Astrocyte of the spinal cord (primary cell): ENCODE data around the gene AKNAD1.

Experiments
- DNase-seq: peaks from one replicate; pipeline ENCODE4 v3.0.0; 2011; ENCODE audit warnings: low read depth, low spot score
- H3K4me3 ChIP-seq: 2 replicates; pipeline ENCODE4 v1.5.1; 2011; ENCODE audit warnings: low read depth, mild to moderate bottlenecking, low read length, moderate library complexity
- in situ Hi-C: cut with HindIII; loops from 2 replicates; pipeline ENCODE4 v1.10.0; 2017; ENCODE audit warnings: low sequenced_read_pairs
- TF ChIP-seq, protein P1 (sequence below): IDR thresholded peaks from 2 replicates; pipeline ENCODE4 v1.5.1; 2012; ENCODE audit warnings: low read depth, mild to moderate bottlenecking, low read length, inconsistent platforms

The AKNAD1 gene

DNA sequence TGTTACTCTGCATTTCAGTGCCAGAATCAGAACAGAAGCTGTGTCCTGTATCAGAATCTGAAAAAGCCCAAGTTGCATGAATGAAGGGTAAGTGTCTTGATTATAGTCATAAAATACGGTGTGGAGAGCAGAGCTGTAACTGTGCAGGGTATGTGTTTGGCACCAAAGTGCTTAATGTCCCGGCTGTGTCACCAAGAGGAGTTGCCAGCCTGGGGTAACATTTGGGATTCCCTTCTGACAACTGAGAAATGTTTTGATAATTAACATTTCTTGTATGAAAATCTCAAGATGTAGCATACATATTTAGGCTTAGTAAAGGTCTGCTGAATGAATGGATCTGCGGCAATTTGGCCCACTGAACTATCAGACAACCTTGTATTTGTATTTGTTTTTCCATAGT is 33.3 kb downstream of the AKNAD1 start:
- H3K4me3 ChIP-seq, result no peak overlapping the region
- in situ Hi-C loops, result no loop called here
- no peak for DNase-seq
- TF ChIP-seq, protein P1, sequence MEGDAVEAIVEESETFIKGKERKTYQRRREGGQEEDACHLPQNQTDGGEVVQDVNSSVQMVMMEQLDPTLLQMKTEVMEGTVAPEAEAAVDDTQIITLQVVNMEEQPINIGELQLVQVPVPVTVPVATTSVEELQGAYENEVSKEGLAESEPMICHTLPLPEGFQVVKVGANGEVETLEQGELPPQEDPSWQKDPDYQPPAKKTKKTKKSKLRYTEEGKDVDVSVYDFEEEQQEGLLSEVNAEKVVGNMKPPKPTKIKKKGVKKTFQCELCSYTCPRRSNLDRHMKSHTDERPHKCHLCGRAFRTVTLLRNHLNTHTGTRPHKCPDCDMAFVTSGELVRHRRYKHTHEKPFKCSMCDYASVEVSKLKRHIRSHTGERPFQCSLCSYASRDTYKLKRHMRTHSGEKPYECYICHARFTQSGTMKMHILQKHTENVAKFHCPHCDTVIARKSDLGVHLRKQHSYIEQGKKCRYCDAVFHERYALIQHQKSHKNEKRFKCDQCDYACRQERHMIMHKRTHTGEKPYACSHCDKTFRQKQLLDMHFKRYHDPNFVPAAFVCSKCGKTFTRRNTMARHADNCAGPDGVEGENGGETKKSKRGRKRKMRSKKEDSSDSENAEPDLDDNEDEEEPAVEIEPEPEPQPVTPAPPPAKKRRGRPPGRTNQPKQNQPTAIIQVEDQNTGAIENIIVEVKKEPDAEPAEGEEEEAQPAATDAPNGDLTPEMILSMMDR, result no peak

DNA sequence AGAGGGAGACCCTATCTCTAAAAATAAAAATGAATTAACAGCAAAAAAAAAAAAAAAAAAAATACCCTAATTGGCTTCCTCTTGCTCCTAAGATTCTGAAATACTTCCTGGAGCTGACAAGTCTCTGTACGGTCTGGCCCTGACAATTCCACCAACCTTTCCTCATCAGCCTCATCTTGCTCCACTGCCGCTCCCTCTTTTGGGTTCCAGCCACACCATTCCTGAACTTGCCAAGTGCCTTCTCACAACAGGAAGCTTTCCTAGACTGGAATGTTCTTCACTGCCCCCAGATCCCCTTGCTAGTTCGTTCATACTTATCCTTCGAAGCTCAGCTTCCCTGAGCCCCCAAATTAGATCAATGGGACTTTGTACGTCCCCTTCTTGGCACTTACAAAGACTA is 37.0 kb downstream of the AKNAD1 start:
- no peak for DNase-seq
- TF ChIP-seq, protein P1, result no peak
- in situ Hi-C loops, result no loop called here
- no peak overlapping the region for H3K4me3 ChIP-seq

DNA sequence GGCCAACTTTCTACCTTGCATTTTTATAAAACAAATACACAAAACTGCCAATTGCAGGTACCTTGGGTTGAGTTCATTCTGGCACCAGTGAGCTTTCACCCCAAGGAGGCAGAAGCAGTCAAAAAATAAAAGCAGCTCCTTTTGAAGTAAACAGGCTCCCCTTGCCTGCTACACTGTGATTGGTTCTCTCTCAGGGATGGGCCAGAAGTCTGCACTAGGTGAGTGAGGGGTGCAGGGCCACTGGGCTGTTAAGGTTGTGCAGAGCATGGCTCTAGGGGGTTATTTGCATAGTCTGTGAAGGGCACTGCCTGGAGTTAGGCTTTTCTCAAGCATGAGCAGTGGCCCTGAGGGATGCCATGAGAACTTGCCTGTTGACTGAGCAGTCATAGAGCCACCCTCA is 39.1 kb downstream of the AKNAD1 start:
- H3K4me3 ChIP-seq, result no peak overlapping the region
- DNase-seq, result no peak
- TF ChIP-seq, protein P1, result no peak
- in situ Hi-C loops, result no loop called here

DNA sequence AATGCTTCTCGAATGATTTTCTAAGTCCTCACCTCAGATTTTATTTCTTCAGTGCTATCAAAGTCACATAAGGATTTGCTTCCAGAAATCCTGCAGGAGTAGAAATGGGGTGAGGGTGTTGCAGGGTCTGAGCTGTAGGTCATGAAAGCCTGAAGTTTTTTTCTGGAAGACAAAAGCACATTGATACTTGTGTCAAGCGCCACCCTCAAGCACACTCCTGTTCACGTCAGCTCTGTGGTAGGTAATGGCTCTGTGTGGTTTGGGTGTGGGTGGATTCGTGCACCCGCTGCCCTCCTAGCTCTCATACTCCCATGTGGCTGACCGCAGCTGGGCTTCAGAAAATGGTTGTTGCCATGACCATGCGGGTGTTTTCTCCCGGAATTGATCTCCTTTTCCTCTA is 39.9 kb downstream of the AKNAD1 start:
- DNase-seq, result peak; percentile 96
- in situ Hi-C loops, result no loop called here
- TF ChIP-seq, protein P1, result no peak
- peak overlapping the region; percentile 12 for H3K4me3 ChIP-seq

DNA sequence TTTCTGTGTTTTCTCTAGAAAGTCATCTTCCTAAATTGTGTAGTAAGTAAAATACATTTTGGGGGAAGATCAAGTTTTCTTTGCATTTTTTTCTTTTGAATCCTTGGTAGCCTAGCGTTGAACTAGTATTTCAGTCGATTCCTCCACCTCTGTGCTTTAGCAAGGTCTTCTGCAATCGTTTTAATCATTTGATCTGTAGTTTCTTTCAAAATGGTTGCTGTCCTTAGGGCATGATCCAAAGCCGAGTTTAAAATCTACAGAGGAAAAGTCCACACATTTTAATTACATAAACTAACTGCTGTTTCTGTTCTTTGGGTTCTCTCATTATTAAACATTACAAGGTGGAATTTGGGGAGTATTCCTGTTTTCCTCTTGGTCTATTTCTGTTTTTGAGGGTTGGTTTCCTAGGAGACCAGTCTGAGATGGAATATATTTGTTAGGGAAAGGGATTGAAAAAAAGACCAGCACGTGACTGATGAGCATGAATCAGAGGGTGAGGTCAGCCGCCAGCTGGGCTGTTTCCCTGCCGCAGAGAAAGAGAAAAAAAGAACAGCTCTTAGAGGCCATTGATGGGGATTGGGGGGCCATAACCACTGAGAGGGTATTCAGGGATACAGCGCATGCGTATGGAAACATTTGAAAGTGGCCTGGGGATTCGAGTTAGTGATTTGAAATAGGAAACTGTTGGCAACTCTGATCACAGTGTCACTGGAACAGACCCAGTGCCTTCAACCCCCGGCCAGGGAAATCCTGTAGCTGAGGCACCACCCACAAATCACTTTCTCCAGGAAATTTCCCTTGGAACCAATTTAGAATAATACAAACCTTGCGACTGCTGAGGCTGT is 40.6 kb downstream of the AKNAD1 start:
- peak; percentile 97 for DNase-seq
- TF ChIP-seq, protein P1, result no peak
- H3K4me3 ChIP-seq, result peak overlapping the region; percentile 12
- in situ Hi-C loops, result no loop called here

DNA sequence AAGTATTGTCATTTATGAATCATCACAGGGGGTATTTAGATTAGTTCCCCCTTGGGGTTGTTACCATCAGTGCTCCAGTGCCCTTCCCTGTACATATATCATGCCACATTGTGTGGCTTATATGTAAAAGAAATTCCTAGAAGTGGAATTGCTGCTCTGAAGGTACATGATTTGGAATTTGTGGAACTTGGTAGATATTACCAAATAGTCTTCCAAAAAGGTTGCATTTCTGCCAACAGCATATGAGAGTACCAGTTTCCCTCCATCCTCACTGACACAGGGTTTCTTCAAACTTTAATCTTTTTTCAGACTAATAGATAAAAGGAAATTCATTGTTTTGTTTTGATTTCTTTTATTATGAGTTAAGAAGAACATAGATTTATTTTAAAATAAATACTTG is 41.3 kb downstream of the AKNAD1 start:
- TF ChIP-seq, protein P1, result no peak
- in situ Hi-C loops, result no loop called here
- peak; percentile 27 for DNase-seq

More for the DNA sequence above, 41.3 kb downstream of the AKNAD1 start:
- H3K4me3 ChIP-seq, result no peak overlapping the region
